ENCODE measurements around the gene MSI2. TPM values are rescaled to one million over a fixed set of nuclear protein-coding genes. Genes with fewer than 3 reads are reported as not detected.

The MSI2 gene
- total RNA-seq, 1 donor from 2014 or later = 67.9 TPM

GRCh38 chr17:57356719-57357391 lies 100.5 kb downstream of the MSI2 start:
- Mint-ChIP-seq H3K27ac (ENCODE audit: unreplicated experiment) (no peak overlapping the region), H3K36me3 (ENCODE audit: low read depth, unreplicated experiment) (peaks cover 9% of the 10 kb centered on the region), H3K27me3 (ENCODE audit: low read depth, unreplicated experiment) (no peaks in the 10 kb centered on the region), H3K4me1 (ENCODE audit: low read depth, unreplicated experiment) (peaks cover 20% of the 10 kb centered on the region), H3K9me3 (ENCODE audit: unreplicated experiment) (no peaks in the 10 kb centered on the region), H3K4me3 (ENCODE audit: unreplicated experiment) (no peak overlapping the region)
- no peaks in the 10 kb centered on the region for H3K36me3 ChIP-seq (ENCODE audit: insufficient read depth, low read length)
- DNase-seq (ENCODE audit: low read depth) = no peak
- H3K27me3 ChIP-seq (ENCODE audit: insufficient read depth, low read length) = no peaks in the 10 kb centered on the region
- peak overlapping the region; percentile 61 for H3K9ac ChIP-seq (ENCODE audit: low read length)
- H3K27ac ChIP-seq (ENCODE audit: low read depth, low read length) = peak overlapping the region; percentile 20
- H3K4me3 ChIP-seq (ENCODE audit: insufficient read depth, low read depth, low read length) = peak overlapping the region; percentile 32
- no peak for TF ChIP-seq CTCF (IDR thresholded peaks at IDR 0.05; ENCODE audit: insufficient read depth, low read depth, low read length)
- no peak for TF ChIP-seq EZH2 (IDR thresholded peaks at IDR 0.05; ENCODE audit: insufficient read depth, low read length)
- peak overlapping the region; percentile 8 for H2AFZ ChIP-seq (ENCODE audit: low read depth, low read length)
- no peaks in the 10 kb centered on the region for H3K9me3 ChIP-seq (ENCODE audit: insufficient read depth, low read depth, low read length)
- peaks cover 14% of the 10 kb centered on the region for H3K79me2 ChIP-seq (ENCODE audit: insufficient read depth, low read length)
- FAIRE-seq = no peak
- peaks cover 51% of the 10 kb centered on the region for H4K20me1 ChIP-seq (ENCODE audit: insufficient read depth, low read length)
- peak overlapping the region; percentile 83 for H3K4me2 ChIP-seq (ENCODE audit: low read length)
- peaks cover 7% of the 10 kb centered on the region for H3K4me1 ChIP-seq (ENCODE audit: insufficient read depth, low read length)

- Mint-ChIP-seq H3K27me3 (ENCODE audit: low read depth, unreplicated experiment) (no peaks in the 10 kb centered on the region), H3K4me3 (ENCODE audit: unreplicated experiment) (no peak overlapping the region), H3K4me1 (ENCODE audit: low read depth, unreplicated experiment) (peaks cover 20% of the 10 kb centered on the region), H3K9me3 (ENCODE audit: unreplicated experiment) (no peaks in the 10 kb centered on the region), H3K27ac (ENCODE audit: unreplicated experiment) (no peak overlapping the region), H3K36me3 (ENCODE audit: low read depth, unreplicated experiment) (peaks cover 7% of the 10 kb centered on the region)
- peak; percentile 70 for DNase-seq (ENCODE audit: low read depth)
- H3K27me3 ChIP-seq (ENCODE audit: insufficient read depth, low read length) = no peaks in the 10 kb centered on the region
- peaks cover 56% of the 10 kb centered on the region for H4K20me1 ChIP-seq (ENCODE audit: insufficient read depth, low read length)
- H3K36me3 ChIP-seq (ENCODE audit: insufficient read depth, low read length) = no peaks in the 10 kb centered on the region
- peaks cover 14% of the 10 kb centered on the region for H3K79me2 ChIP-seq (ENCODE audit: insufficient read depth, low read length)
- TF ChIP-seq CTCF (IDR thresholded peaks at IDR 0.05; ENCODE audit: insufficient read depth, low read depth, low read length) (no peak), EZH2 (IDR thresholded peaks at IDR 0.05; ENCODE audit: insufficient read depth, low read length) (no peak)
- peak overlapping the region; percentile 8 for H2AFZ ChIP-seq (ENCODE audit: low read depth, low read length)
- H3K27ac ChIP-seq (ENCODE audit: low read depth, low read length) = peak overlapping the region; percentile 20
- peaks cover 7% of the 10 kb centered on the region for H3K4me1 ChIP-seq (ENCODE audit: insufficient read depth, low read length)
- H3K4me3 ChIP-seq (ENCODE audit: insufficient read depth, low read depth, low read length) = peak overlapping the region; percentile 32
- H3K9me3 ChIP-seq (ENCODE audit: insufficient read depth, low read depth, low read length) = no peaks in the 10 kb centered on the region
- H3K4me2 ChIP-seq (ENCODE audit: low read length) = peak overlapping the region; percentile 83
- peak overlapping the region; percentile 61 for H3K9ac ChIP-seq (ENCODE audit: low read length)
- FAIRE-seq = no peak
Measured at GRCh38 chr17:57357392-57357784, 101.1 kb downstream of the MSI2 start.

- peaks cover 14% of the 10 kb centered on the region for H3K79me2 ChIP-seq (ENCODE audit: insufficient read depth, low read length)
Measured at GRCh38 chr17:57357830-57358430, 101.6 kb downstream of the MSI2 start.

More at GRCh38 chr17:57357830-57358430, 101.6 kb downstream of the MSI2 start:
- Histone ChIP-seq H3K27ac (ENCODE audit: low read depth, low read length) (no peak overlapping the region), H3K9ac (ENCODE audit: low read length) (peak overlapping the region; percentile 61), H3K4me3 (ENCODE audit: insufficient read depth, low read depth, low read length) (no peak overlapping the region), H3K36me3 (ENCODE audit: insufficient read depth, low read length) (no peaks in the 10 kb centered on the region), H2AFZ (ENCODE audit: low read depth, low read length) (no peak overlapping the region), H4K20me1 (ENCODE audit: insufficient read depth, low read length) (peaks cover 56% of the 10 kb centered on the region), H3K4me1 (ENCODE audit: insufficient read depth, low read length) (peaks cover 7% of the 10 kb centered on the region), H3K27me3 (ENCODE audit: insufficient read depth, low read length) (no peaks in the 10 kb centered on the region), H3K9me3 (ENCODE audit: insufficient read depth, low read depth, low read length) (no peaks in the 10 kb centered on the region), H3K4me2 (ENCODE audit: low read length) (peak overlapping the region; percentile 83)
- Mint-ChIP-seq H3K27me3 (ENCODE audit: low read depth, unreplicated experiment) (no peaks in the 10 kb centered on the region), H3K27ac (ENCODE audit: unreplicated experiment) (no peak overlapping the region), H3K4me1 (ENCODE audit: low read depth, unreplicated experiment) (peaks cover 20% of the 10 kb centered on the region), H3K36me3 (ENCODE audit: low read depth, unreplicated experiment) (peaks cover 4% of the 10 kb centered on the region), H3K4me3 (ENCODE audit: unreplicated experiment) (no peak overlapping the region), H3K9me3 (ENCODE audit: unreplicated experiment) (no peaks in the 10 kb centered on the region)
- FAIRE-seq (no peak), DNase-seq (ENCODE audit: low read depth) (no peak)
- TF ChIP-seq CTCF (IDR thresholded peaks at IDR 0.05; ENCODE audit: insufficient read depth, low read depth, low read length) = no peak
- no peak for TF ChIP-seq EZH2 (IDR thresholded peaks at IDR 0.05; ENCODE audit: insufficient read depth, low read length)
